Suprapubic skin (tissue), 4 donors: ENCODE results near the gene CAMTA1.

ENCODE experiments used
- EP300 ChIP-seq: sonication (generic); formaldehyde crosslinking; IDR thresholded peaks from one replicate; pipeline ENCODE4 v1.6.1; 2017; ENCODE audit warnings: antibody characterized with exemption
- POLR2A ChIP-seq, 2 donors: fragments of 450-650 bp; IDR thresholded peaks; one replicate each; pipeline ENCODE4 v1.6.1; 2017; ENCODE audit warnings: antibody characterized with exemption in 2 of 2, mild to moderate bottlenecking in 2 of 2, moderate library complexity in 2 of 2
- POLR2AphosphoS5 ChIP-seq, 3 donors: sonication (generic); formaldehyde crosslinking; IDR thresholded peaks; one replicate each; pipeline ENCODE4 v1.6.1; 2017; ENCODE audit warnings: antibody characterized with exemption in 3 of 3
- TF ChIP-seq, protein P1 (sequence below), 2 donors: fragments of 200-600 bp in 1 of 2; fragments of 450-650 bp in 1 of 2; sonication (generic) in 1 of 2; IDR thresholded peaks; one replicate each; pipeline ENCODE4 v1.5.1; 2016 to 2019; ENCODE audit warnings: antibody characterized with exemption in 2 of 2, mild to moderate bottlenecking in 1 of 2, moderate library complexity in 1 of 2

- TF ChIP-seq, protein P1, sequence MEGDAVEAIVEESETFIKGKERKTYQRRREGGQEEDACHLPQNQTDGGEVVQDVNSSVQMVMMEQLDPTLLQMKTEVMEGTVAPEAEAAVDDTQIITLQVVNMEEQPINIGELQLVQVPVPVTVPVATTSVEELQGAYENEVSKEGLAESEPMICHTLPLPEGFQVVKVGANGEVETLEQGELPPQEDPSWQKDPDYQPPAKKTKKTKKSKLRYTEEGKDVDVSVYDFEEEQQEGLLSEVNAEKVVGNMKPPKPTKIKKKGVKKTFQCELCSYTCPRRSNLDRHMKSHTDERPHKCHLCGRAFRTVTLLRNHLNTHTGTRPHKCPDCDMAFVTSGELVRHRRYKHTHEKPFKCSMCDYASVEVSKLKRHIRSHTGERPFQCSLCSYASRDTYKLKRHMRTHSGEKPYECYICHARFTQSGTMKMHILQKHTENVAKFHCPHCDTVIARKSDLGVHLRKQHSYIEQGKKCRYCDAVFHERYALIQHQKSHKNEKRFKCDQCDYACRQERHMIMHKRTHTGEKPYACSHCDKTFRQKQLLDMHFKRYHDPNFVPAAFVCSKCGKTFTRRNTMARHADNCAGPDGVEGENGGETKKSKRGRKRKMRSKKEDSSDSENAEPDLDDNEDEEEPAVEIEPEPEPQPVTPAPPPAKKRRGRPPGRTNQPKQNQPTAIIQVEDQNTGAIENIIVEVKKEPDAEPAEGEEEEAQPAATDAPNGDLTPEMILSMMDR (IDR thresholded peaks at IDR 0.05) = no peak
- TF ChIP-seq POLR2A (IDR thresholded peaks at IDR 0.05) = no peak
- TF ChIP-seq POLR2AphosphoS5 (IDR thresholded peaks at IDR 0.05) = no peak
- no peak for TF ChIP-seq EP300
Observed at GRCh38 chr1:7333620-7334019, 548.4 kb downstream of the CAMTA1 start.
